KMS-11 (cell line): ENCODE data around the gene PRLH.

ENCODE experiments used
- H2AFZ ChIP-seq: fragments of 200-600 bp; sonication (generic); 2 replicates; pipeline ENCODE4 v1.6.1; 2016; ENCODE audit warnings: antibody characterized with exemption, mixed run types, low read depth
- H3K27ac ChIP-seq: fragments of 200-600 bp; sonication (generic); 2 replicates; pipeline ENCODE4 v1.6.1; 2016; ENCODE audit warnings: mild to moderate bottlenecking, mixed run types
- H3K27me3 ChIP-seq: fragments of 200-600 bp; sonication (generic); 2 replicates; pipeline ENCODE4 v1.6.1; 2017; ENCODE audit warnings: mild to moderate bottlenecking, low read depth, mixed run types, moderate library complexity; ENCODE audit not compliant: insufficient read depth
- H3K36me3 ChIP-seq: fragments of 200-600 bp; sonication (generic); 2 replicates; pipeline ENCODE4 v1.6.1; 2017; ENCODE audit warnings: mild to moderate bottlenecking, mixed run types; ENCODE audit not compliant: insufficient read depth
- H3K4me1 ChIP-seq: fragments of 200-600 bp; sonication (generic); 2 replicates; pipeline ENCODE4 v1.6.1; 2016; ENCODE audit warnings: mild to moderate bottlenecking, low read depth, mixed run types; ENCODE audit not compliant: poor library complexity, severe bottlenecking
- H3K4me2 ChIP-seq: fragments of 200-600 bp; sonication (generic); 2 replicates; pipeline ENCODE4 v1.7.0; 2016; ENCODE audit warnings: mild to moderate bottlenecking, mixed run types
- H3K4me3 ChIP-seq: fragments of 200-600 bp; sonication (generic); IDR thresholded peaks from 2 replicates; pipeline ENCODE4 v1.6.1; 2017; ENCODE audit warnings: low read depth, low read length, mixed read lengths; ENCODE audit not compliant: insufficient read depth
- H3K79me2 ChIP-seq: fragments of 200-600 bp; sonication (generic); 2 replicates; pipeline ENCODE4 v1.6.1; 2016; ENCODE audit warnings: low read depth, mixed run types; ENCODE audit not compliant: insufficient read depth
- H3K9ac ChIP-seq: fragments of 200-600 bp; sonication (generic); 2 replicates; pipeline ENCODE4 v1.6.1; 2016; ENCODE audit warnings: mild to moderate bottlenecking, mixed run types
- H4K20me1 ChIP-seq: fragments of 200-600 bp; sonication (generic); 2 replicates; pipeline ENCODE4 v1.6.1; 2016; ENCODE audit warnings: mild to moderate bottlenecking, mixed run types; ENCODE audit not compliant: insufficient read depth
- CTCF ChIP-seq: fragments of 200-600 bp; sonication (generic); conservative IDR thresholded peaks from 2 replicates; pipeline ENCODE4 v1.6.1; 2017; ENCODE audit warnings: low read depth, mild to moderate bottlenecking, antibody characterized with exemption, low read length, moderate library complexity, mixed read lengths

Gene PRLH

DNA sequence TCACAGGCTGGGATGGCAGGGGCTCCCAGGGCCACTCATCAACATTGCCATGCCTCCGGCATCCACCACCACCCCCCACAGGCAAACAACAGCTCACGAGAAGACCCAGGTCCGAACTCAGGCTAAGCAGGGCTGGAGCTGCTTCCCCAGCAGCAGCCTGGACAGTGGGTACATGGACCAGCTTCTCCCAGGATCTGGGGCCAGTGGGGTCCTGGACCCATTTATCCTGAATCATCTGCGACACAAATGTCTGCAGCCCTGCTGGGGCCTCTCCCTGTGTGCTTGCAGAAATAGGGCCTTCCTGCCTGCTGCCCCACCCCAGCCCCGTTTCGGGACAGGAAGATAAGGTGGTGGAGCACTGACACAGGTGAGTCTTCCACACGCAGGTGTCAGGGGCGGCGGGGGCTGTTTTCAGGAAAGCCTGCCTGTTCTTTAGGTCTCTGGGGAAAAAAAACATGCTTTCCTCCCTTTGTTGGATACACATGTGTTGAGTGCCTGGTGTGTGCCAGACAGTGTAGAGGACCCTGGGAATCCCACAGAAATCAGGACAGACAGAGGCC, 4.5 kb downstream of the PRLH start:
- no peaks in the 10 kb centered on the region for H3K27me3 ChIP-seq
- TF ChIP-seq CTCF = no peak
- no peaks in the 10 kb centered on the region for H3K36me3 ChIP-seq
- no peak overlapping the region for H2AFZ ChIP-seq
- peaks cover 6% of the 10 kb centered on the region for H3K4me1 ChIP-seq
- H4K20me1 ChIP-seq = no peaks in the 10 kb centered on the region
- H3K4me3 ChIP-seq = no peak overlapping the region
- H3K79me2 ChIP-seq = no peaks in the 10 kb centered on the region
- no peak overlapping the region for H3K9ac ChIP-seq
- no peak overlapping the region for H3K4me2 ChIP-seq
- no peak overlapping the region for H3K27ac ChIP-seq

DNA sequence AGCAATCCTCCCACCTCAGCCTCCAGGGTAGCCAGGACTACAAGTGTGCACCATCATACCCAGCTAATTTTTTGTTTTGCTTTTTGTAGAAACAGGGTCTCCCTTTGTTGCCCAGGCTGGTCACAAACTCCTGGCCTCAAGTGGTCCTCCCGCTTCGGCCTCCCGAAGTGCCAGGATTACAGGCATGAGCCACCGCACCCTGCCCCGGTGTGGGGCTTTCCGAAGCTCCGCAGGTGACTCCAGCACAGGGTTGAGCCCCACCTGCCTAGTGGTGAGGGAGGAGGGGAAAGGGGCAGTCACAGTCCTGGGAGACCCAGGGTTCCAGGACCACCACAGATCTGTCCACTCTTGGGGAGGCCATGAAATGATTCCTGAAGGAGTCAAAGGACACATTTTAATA, 5.2 kb downstream of the PRLH start:
- 0 out of 2 replicates have a peak overlapping the region, but pooled peaks have one; percentile 44 for H2AFZ ChIP-seq
- no peak overlapping the region for H3K4me3 ChIP-seq
- H3K27me3 ChIP-seq = no peaks in the 10 kb centered on the region
- H3K27ac ChIP-seq = no peak overlapping the region
- H3K79me2 ChIP-seq = no peaks in the 10 kb centered on the region
- no peaks in the 10 kb centered on the region for H4K20me1 ChIP-seq
- H3K4me1 ChIP-seq = peaks cover 6% of the 10 kb centered on the region
- H3K4me2 ChIP-seq = no peak overlapping the region
- H3K36me3 ChIP-seq = no peaks in the 10 kb centered on the region
- H3K9ac ChIP-seq = no peak overlapping the region
- no peak for TF ChIP-seq CTCF

GRCh38 chr2:237572021-237572741, 5.8 kb downstream of the PRLH start:
- H3K4me2 ChIP-seq = peak overlapping the region; percentile 33
- H3K9ac ChIP-seq = no peak overlapping the region
- H3K27me3 ChIP-seq = no peaks in the 10 kb centered on the region
- no peak overlapping the region for H3K4me3 ChIP-seq
- H3K79me2 ChIP-seq = no peaks in the 10 kb centered on the region
- TF ChIP-seq CTCF = peak; percentile 96
- no peak overlapping the region for H3K27ac ChIP-seq
- H3K36me3 ChIP-seq = no peaks in the 10 kb centered on the region
- peak overlapping the region; percentile 44; the same call in 1 of the 2 replicates for H2AFZ ChIP-seq
- H3K4me1 ChIP-seq = peaks cover 6% of the 10 kb centered on the region
- H4K20me1 ChIP-seq = no peaks in the 10 kb centered on the region

GRCh38 chr2:237572742-237573101, 6.3 kb downstream of the PRLH start:
- H3K36me3 ChIP-seq = no peaks in the 10 kb centered on the region
- no peak overlapping the region for H3K4me3 ChIP-seq
- H3K4me1 ChIP-seq = peaks cover 6% of the 10 kb centered on the region
- no peaks in the 10 kb centered on the region for H3K79me2 ChIP-seq
- H3K27me3 ChIP-seq = no peaks in the 10 kb centered on the region
- H2AFZ ChIP-seq = peak overlapping the region; percentile 44; the same call in 1 of the 2 replicates
- no peak for TF ChIP-seq CTCF
- no peak overlapping the region for H3K27ac ChIP-seq
- no peak overlapping the region for H3K4me2 ChIP-seq
- H3K9ac ChIP-seq = no peak overlapping the region
- no peaks in the 10 kb centered on the region for H4K20me1 ChIP-seq
